Lower leg skin (tissue), 4 donors: ENCODE data around the gene USP40. TPM values are rescaled to one million over a fixed set of nuclear protein-coding genes. Genes with fewer than 3 reads are reported as not detected.

Experiments used
- DNase-seq, 2 donors: peaks; one replicate each; pipeline ENCODE4 v3.0.0-alpha.2; 2019; ENCODE audit warnings: low spot score in 2 of 2
- H3K4me3 ChIP-seq: fragments of 200-600 bp; sonication (generic); 2 replicates; pipeline ENCODE4 v1.5.1; 2017; ENCODE audit warnings: mild to moderate bottlenecking, low read depth; ENCODE audit not compliant: poor library complexity, severe bottlenecking
- POLR2A ChIP-seq, 2 donors: fragments of 450-650 bp; IDR thresholded peaks; one replicate each; pipeline ENCODE4 v1.6.1; 2016 to 2017; ENCODE audit warnings: antibody characterized with exemption in 2 of 2, mild to moderate bottlenecking in 1 of 2, moderate library complexity in 1 of 2
- WGBS, 2 donors: methylation state at CpG; one replicate each; pipeline ENCODE4 v1.1.5; 2018; 5-methylcytosine and 5-hydroxymethylcytosine counted together
- intact Hi-C: fragments of 100-400 bp; cut with DNase I; formaldehyde crosslinking; loops from one replicate; pipeline ENCODE4 v1.15.0; 2023; ENCODE audit warnings: low total_unique reads
- total RNA-seq, 4 donors: library from RNA; depleted of rRNA; stranded (reverse); fragments of >200 nt; gene quantifications; one replicate each; pipeline ENCODE4 v1.1.0, GENCODE V29; 2016
- TF ChIP-seq, protein P1 (sequence below), 3 donors: fragments of 450-650 bp; IDR thresholded peaks; one replicate each; pipeline ENCODE4 v1.5.1; 2016; ENCODE audit warnings: antibody characterized with exemption in 3 of 3, mild to moderate bottlenecking in 3 of 3, moderate library complexity in 2 of 3

USP40 gene
- total RNA-seq, 4 donors from 2014 or later = 26.9 to 38.7 (median 37.4) TPM

- intact Hi-C loops = no loop called here
- DNase-seq = no peak
- no peak overlapping the region for H3K4me3 ChIP-seq
- TF ChIP-seq POLR2A (IDR thresholded peaks at IDR 0.05) = no peak
- TF ChIP-seq, protein P1, sequence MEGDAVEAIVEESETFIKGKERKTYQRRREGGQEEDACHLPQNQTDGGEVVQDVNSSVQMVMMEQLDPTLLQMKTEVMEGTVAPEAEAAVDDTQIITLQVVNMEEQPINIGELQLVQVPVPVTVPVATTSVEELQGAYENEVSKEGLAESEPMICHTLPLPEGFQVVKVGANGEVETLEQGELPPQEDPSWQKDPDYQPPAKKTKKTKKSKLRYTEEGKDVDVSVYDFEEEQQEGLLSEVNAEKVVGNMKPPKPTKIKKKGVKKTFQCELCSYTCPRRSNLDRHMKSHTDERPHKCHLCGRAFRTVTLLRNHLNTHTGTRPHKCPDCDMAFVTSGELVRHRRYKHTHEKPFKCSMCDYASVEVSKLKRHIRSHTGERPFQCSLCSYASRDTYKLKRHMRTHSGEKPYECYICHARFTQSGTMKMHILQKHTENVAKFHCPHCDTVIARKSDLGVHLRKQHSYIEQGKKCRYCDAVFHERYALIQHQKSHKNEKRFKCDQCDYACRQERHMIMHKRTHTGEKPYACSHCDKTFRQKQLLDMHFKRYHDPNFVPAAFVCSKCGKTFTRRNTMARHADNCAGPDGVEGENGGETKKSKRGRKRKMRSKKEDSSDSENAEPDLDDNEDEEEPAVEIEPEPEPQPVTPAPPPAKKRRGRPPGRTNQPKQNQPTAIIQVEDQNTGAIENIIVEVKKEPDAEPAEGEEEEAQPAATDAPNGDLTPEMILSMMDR (IDR thresholded peaks at IDR 0.05) = no peak
- WGBS, 2 donors = 92 to 93% methylated on average over 20 of the region's 20 CpGs
These were observed 99.5 kb downstream of the USP40 start for GRCh38 chr2:233466991-233467603.

DNA sequence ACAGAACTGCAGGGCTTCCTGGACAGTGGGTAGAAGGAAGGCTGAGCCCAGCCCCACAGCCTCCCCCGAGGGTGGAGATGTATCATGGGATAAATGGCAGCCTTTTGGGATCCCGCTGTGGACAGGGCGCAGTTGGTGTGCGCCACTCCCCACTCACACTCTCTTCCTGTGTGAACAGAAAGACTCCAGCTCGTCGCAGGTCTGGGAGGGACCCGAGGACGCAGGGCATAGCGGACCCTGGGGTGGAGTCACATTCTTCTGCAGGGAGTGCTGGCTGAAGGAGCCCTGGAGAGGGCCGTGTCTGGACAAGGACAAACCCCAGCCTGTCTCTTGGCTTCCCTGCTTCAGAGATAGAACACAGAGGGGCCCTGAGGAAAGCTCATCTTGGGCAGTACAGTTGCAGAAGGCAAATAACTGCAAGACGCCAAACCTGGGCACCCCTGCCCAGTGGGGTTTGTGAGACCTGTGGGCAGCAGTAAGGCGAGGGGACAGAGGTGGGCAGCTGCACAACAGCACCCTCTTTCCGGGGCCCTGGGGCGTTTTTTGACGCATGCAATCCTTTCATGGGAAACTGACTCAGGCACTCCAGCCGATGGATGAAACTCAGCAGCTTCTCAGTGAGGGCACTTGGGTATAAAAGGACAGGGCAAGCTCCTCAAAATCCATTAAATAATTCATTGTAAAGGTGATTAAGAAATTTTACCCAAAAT is 101.9 kb downstream of the USP40 start:
- TF ChIP-seq, protein P1 (IDR thresholded peaks at IDR 0.05) = no peak
- TF ChIP-seq POLR2A (IDR thresholded peaks at IDR 0.05) = no peak
- H3K4me3 ChIP-seq = no peak overlapping the region
- no peak for DNase-seq
- WGBS, 2 donors = 80 to 87% methylated on average over 10 to 16 of the region's 16 CpGs
- intact Hi-C loops = no loop called here

DNA sequence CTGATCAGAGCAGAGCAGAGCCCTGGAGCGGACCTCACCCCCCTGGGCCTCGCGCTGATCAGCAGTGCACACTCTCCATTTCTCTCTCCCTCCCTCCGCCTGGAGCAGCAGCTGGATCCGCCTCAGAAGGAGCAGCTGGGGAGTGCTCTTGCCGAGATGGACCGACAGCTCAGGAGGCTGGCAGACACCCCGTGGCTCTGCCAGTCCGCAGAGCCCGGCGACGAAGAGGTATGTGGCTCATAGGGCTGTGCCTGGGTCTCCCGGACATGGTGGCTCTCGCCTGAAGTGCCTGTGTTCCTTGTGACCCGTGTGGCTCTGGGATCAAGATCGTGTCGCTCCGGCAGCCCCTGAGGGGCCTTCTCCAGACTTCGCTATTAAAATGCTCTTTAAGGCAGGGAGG is 102.5 kb downstream of the USP40 start:
- TF ChIP-seq, protein P1 (IDR thresholded peaks at IDR 0.05) = no peak
- TF ChIP-seq POLR2A (IDR thresholded peaks at IDR 0.05) = no peak
- WGBS, 2 donors = 93 to 97% methylated on average over 19 of the region's 19 CpGs
- intact Hi-C loops = no loop called here
- H3K4me3 ChIP-seq = no peak overlapping the region
- DNase-seq = no peak

GRCh38 chr2:233463586-233463985 is 103.0 kb downstream of the USP40 start:
- intact Hi-C loops = no loop called here
- 97% methylated on average over 16 of the region's 16 CpGs for WGBS, 2 donors
- no peak for DNase-seq
- H3K4me3 ChIP-seq = no peak overlapping the region
- TF ChIP-seq POLR2A (IDR thresholded peaks at IDR 0.05) = no peak
- TF ChIP-seq, protein P1 (IDR thresholded peaks at IDR 0.05) = no peak

GRCh38 chr2:233462826-233463470 is 103.6 kb downstream of the USP40 start:
- no peak for DNase-seq
- no peak overlapping the region for H3K4me3 ChIP-seq
- intact Hi-C loops = no loop called here
- TF ChIP-seq, protein P1 (IDR thresholded peaks at IDR 0.05) = no peak
- no peak for TF ChIP-seq POLR2A (IDR thresholded peaks at IDR 0.05)
- WGBS, 2 donors = 92 to 96% methylated on average over 17 to 21 of the region's 21 CpGs
